ENCODE data around the gene PRKCB.
"Not testable (repeated sequence)": the region's sequence is repeated elsewhere in the genome, so short reads cannot be mapped to it uniquely, and the experiment has no call there.

The PRKCB gene

DNA sequence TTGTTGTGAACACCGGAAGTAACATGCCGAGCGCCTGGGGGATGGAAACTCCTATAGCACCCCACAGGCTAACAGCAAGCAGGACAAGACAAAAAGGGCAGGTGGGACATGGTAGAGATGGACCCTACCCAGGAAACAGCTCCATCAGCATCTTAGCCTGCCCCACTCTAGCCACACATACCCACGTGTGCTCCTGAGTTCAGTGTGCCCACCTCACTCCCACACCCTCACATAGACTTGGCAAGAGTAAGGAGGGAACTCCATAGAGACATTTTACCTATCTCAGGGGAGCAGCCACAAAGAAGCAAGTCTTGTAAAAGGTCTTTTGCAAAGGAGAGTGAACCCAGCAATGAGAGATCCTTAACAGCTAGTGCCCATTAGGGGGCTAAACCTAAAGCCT, 382.5 kb downstream of the PRKCB start:
- TF ChIP-seq JUND (IDR thresholded peaks at IDR 0.05; ENCODE audit: low read depth): no peak

DNA sequence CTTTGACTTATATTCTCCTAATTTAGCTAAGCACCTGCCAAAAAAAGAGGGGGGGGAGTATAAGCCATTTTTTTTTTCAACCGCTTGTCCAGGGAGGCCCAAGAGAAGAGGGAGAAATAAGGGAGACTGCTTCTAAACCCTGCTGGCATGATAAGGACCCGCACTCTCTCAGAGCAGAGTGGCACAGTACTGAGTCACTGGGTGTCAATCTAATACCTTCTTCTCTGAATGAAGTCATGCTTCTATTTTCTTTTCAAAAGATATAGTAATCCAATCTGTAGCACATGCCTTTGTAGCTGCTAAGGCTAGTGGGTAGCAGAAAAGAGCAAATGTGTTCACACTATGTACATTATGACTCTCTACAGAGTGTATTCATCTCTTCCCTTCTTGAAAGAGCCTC, 385.4 kb downstream of the PRKCB start:
- no peak for TF ChIP-seq JUND (IDR thresholded peaks at IDR 0.05; ENCODE audit: low read depth)
- no peak for DNase-seq (ENCODE audit: low read depth in 1 of 2, low spot score in 1 of 2)
- in situ Hi-C loops (cut with HindIII; ENCODE audit: low pct_unique_long_range_greater_than_20kb, low sequenced_read_pairs): no loop called here

More for the DNA sequence above, 382.5 kb downstream of the PRKCB start:
- DNase-seq (ENCODE audit: low read depth in 1 of 2, low spot score in 1 of 2): no peak
- in situ Hi-C loops (cut with HindIII; ENCODE audit: low pct_unique_long_range_greater_than_20kb, low sequenced_read_pairs): no loop called here

DNA sequence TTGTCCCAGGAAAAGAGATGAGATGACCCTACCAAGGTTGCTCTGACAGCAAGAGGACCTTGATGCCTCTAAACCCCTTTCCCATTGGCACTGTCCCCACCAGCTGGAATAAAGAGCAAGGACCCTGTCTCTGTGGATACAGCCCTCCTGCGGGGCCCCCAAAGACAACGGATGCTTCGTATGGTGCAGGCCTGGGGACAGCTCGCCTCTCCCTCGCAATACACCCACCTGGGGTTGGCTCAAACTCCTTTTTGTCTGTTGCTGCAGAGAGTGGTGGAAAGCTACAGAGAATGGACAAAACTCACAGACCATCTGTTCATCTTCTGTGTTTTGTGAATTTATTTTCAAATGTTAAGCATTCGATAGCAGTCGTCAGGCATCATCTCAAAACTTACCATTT, 392.7 kb downstream of the PRKCB start:
- TF ChIP-seq JUND (IDR thresholded peaks at IDR 0.05; ENCODE audit: low read depth): no peak
- no peak for DNase-seq (ENCODE audit: low read depth in 1 of 2, low spot score in 1 of 2)
- in situ Hi-C loops (cut with HindIII; ENCODE audit: low pct_unique_long_range_greater_than_20kb, low sequenced_read_pairs): no loop called here

DNA sequence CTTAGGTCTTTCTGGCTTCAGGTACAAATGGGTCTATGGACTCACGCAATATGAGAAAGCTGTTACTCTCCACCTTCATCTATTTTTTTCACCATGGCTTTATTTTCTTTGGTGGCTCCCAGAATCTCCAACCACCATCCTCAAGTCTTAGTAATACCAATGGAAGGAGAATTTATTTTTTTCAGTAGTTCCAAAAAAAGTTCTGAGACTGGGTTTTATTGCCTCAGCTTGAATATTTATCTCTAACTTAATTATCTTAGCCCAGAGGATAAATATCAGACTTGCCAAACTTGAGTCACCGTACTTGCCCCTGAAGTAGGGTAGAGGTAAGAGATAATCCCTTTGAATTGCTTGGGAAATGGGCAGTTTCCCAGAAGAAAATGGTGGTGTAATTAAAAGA, 397.2 kb downstream of the PRKCB start:
- DNase-seq (ENCODE audit: low read depth in 1 of 2, low spot score in 1 of 2): no peak
- no peak for TF ChIP-seq JUND (IDR thresholded peaks at IDR 0.05; ENCODE audit: low read depth)
- in situ Hi-C loops (cut with HindIII; ENCODE audit: low pct_unique_long_range_greater_than_20kb, low sequenced_read_pairs): no loop called here

DNA sequence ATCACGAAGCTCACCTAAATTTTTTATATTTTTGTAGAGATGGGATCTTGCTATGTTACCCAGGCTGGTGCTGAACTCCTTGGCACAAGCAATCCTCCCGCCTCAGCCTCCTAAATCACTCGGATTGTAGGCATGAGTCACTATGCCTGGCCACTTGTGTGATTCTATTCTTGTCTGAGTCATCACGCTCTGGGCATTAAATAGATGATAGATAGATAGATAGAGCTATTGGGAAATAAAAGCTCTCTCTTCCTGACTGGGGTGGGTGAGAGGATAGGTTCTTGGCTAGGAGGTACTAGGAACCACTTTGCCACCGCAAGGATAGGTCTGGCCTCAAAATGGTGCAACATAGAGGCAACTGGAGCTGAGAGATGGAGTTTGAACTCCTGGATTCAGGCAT, 399.0 kb downstream of the PRKCB start:
- in situ Hi-C loops (cut with HindIII; ENCODE audit: low pct_unique_long_range_greater_than_20kb, low sequenced_read_pairs): no loop called here
- TF ChIP-seq JUND (IDR thresholded peaks at IDR 0.05; ENCODE audit: low read depth): no peak
- DNase-seq (ENCODE audit: low read depth in 1 of 2, low spot score in 1 of 2): no peak

DNA sequence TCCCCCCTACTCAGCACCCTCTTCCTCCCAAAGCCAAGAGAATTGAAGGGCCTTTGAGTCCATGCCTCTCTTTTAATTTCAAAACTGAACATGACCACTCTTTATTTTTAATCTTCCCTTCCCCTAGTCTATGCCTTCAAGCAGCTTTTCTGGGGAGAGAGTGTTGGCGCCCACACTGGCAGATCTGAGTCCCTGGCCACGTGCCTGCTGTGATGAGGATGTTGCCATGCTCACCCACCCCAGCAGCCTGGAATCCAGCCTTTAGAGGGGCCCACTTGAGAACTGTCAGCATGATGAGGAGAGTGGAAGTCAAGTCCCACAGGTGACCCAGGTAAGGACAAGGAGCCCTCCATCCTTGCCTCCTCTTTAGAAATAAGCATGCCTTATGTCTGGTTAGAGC, 400.0 kb downstream of the PRKCB start:
- in situ Hi-C loops (cut with HindIII; ENCODE audit: low pct_unique_long_range_greater_than_20kb, low sequenced_read_pairs): no loop called here
- no peak for DNase-seq (ENCODE audit: low read depth in 1 of 2, low spot score in 1 of 2)
- TF ChIP-seq JUND (IDR thresholded peaks at IDR 0.05; ENCODE audit: low read depth): no peak

DNA sequence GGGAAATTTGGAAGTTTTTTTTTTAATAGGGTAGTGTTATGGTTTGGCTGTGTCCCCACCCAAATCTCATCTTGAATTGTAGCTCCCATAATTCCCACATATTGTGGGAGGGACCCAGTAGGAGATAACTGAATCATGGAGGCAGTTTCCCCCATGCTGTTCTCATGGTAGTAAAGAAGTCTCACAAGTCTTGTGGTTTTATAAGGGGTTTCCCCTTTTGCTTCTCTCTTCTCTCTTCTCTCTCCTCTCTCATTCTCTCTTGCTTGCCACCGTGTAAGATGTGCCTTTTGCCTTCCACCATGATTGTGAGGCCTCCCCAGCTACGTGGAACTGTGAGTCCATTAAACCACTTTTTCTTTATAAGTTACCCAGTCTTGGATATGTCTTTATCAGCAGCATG, 403.1 kb downstream of the PRKCB start:
- DNase-seq (ENCODE audit: low read depth in 1 of 2, low spot score in 1 of 2); in situ Hi-C loops (cut with HindIII; ENCODE audit: low pct_unique_long_range_greater_than_20kb, low sequenced_read_pairs): not testable (repeated sequence)

DNA sequence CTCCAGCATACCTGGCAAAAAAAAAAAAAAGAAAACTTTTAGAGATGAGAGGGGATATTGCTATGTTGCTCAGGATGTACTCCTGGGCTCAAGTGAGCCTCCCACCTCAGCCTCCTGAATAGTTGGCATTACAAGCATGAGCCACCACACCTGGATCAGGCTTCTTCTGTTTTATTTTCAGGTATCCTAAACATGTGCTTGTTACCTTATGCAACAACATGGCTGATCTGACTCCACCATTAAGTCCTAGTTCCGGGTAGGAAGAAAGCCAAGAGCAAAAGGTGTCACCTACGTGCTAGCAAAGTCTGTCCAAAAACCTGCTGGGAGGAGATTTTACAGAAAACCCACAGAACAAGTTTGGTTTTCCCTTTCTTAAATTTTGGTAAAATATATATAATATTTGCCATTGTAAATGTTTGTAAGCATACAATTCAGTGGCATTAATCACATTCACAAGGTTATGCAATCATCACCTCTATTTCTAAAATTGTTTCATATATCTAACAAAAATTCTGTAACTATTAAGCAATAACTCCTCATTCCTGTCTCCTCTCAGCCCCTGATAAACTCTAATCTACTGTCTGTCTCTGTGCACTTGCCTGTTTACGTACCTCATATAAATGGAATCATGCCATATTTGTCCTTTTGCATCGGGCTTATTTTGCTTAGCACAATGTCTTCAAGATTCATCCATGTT, 411.3 kb downstream of the PRKCB start:
- no peak for DNase-seq (ENCODE audit: low read depth in 1 of 2, low spot score in 1 of 2)
- in situ Hi-C loops (cut with HindIII; ENCODE audit: low pct_unique_long_range_greater_than_20kb, low sequenced_read_pairs): no loop called here
- TF ChIP-seq JUND (IDR thresholded peaks at IDR 0.05; ENCODE audit: low read depth): no peak

DNA sequence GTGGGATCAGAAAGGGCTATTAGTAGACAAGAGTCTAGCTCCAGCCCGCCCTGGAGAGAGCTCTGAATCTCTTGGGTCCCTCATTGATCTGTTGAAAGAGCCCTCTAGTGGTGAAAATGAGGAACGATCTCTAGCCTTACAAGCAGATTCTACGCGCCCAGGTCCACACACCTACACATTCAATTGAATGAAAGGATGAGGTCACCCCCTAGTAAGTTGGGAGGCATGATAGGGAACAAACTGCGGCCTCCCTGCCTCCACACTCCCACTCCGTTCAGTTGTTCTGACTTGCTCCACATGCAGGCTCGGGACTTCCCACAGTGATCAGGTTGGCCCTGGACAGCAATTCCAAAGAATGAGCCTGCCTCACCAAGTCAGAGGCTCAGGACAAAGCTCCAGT, 417.4 kb downstream of the PRKCB start:
- TF ChIP-seq JUND (IDR thresholded peaks at IDR 0.05; ENCODE audit: low read depth): no peak
- DNase-seq (ENCODE audit: low read depth in 1 of 2, low spot score in 1 of 2): peak; percentile 58 to 64
- in situ Hi-C loops (cut with HindIII; ENCODE audit: low pct_unique_long_range_greater_than_20kb, low sequenced_read_pairs): no loop called here

DNA sequence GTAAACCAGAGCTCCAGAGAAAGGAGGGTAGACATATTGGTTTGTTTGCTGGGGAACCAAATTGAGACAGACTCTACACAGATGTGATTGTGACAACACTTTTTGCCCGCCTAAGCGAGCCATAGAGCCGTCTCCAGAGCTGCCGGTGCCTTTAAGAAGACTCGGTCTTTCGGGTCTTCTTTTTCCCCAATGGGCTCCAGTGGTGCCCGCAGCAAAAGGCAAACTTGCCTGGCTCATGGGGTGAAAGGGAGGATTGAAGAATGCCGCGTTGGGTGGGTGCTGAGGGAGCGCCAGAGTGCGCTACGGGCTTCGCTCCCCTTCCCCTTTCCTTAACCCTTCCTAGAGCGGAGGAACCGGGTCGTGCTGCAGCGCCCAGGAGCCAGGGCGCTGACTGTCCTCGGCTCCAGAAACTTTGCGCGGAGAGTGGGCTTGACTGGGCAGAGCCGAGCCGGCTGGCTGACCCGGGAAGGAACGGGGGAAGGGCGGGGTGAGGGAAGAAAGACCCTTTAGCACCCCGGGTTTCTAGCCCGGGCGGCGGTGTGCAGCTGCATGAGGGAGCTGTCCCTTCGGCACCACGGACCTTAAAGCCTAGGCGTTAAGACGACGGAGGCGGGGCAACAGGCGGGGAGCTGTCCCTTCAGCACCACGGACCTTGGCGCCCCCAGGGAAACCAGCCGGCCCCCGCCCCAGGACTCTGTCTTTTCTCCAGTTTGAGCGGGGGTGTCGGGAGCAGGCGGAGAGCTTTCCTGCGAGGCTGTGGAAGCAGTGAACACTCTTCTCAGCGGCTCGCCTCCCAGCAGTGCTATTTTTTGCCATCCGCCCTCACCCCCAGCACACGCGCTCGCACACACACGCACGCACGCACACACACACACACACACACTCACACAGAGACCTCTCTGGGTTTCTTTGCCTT, 419.9 kb downstream of the PRKCB start, which contains the start of gene CACNG3:
TSS of gene CACNG3 (plus strand) at position 880 of the 916 bp plus-strand sequence. CDS start 420 bp downstream, outside the sequence.
- in situ Hi-C loops (cut with HindIII; ENCODE audit: low pct_unique_long_range_greater_than_20kb, low sequenced_read_pairs): no loop called here
- DNase-seq (ENCODE audit: low read depth in 1 of 2, low spot score in 1 of 2): peak; percentile 49 to 75
- no peak for TF ChIP-seq JUND (IDR thresholded peaks at IDR 0.05; ENCODE audit: low read depth)

DNA sequence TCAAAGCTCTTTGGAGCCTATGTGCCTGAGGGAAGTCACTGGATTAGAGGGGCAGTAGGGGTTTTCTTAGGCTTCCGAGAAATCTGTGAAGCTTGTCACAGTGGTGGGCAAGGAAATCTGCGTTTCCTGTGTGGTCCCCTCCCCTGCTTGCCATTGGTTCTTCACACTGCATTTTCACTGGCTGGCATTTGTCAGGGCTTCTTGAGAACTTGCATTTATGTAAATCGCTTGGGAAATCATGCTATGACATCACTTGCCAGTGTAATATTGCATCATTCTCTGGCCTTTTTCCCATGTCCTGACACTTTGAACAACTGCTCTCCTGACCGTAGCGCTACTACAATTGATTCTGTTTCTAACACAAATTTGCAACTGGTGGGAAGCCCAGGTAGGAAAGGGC, 422.2 kb downstream of the PRKCB start:
- in situ Hi-C loops (cut with HindIII; ENCODE audit: low pct_unique_long_range_greater_than_20kb, low sequenced_read_pairs): no loop called here
- no peak for DNase-seq (ENCODE audit: low read depth in 1 of 2, low spot score in 1 of 2)
- TF ChIP-seq JUND (IDR thresholded peaks at IDR 0.05; ENCODE audit: low read depth): no peak

DNA sequence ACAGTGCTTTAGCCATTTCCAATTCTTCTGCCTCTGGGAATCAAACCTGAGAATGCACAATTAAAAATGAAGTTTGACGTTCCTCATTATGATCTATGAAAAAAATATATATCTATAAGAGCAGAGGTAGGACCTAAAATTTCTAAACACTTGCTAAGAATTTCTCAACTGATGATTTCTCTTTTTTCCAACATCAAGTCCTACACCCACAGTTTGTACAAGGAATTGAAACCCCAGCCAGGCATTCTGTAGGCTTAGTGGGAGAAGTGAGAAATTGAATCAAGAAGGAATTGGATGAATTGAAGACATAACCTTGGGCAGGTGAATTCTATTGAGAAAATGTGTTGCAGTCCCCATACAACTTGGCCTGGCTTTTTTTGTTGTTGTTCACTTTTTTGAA, 423.0 kb downstream of the PRKCB start:
- in situ Hi-C loops (cut with HindIII; ENCODE audit: low pct_unique_long_range_greater_than_20kb, low sequenced_read_pairs): no loop called here
- TF ChIP-seq JUND (IDR thresholded peaks at IDR 0.05; ENCODE audit: low read depth): no peak
- DNase-seq (ENCODE audit: low read depth in 1 of 2, low spot score in 1 of 2): no peak

DNA sequence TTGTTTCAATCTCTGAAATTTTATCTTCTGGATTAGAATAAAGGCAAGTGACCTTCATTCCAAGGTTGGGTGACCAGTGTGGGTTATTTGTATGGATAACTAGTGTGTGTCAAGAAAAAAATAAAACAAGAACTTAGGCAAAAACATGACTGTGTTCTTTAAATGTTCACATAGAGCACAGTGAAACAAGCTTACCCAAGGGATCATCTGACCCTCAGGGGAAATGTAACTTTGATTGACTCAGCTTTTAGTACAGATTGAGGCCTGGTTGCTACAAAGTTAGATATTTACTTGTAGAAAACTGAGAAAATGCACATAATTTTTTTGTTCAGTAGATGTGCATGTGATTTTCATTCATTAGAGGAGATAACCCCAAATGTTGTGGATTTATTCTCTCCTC, 427.0 kb downstream of the PRKCB start:
- in situ Hi-C loops (cut with HindIII; ENCODE audit: low pct_unique_long_range_greater_than_20kb, low sequenced_read_pairs): no loop called here

More for the DNA sequence above, 427.0 kb downstream of the PRKCB start:
- DNase-seq (ENCODE audit: low read depth in 1 of 2, low spot score in 1 of 2): no peak
- no peak for TF ChIP-seq JUND (IDR thresholded peaks at IDR 0.05; ENCODE audit: low read depth)

Measured in T47D (cell line).